Stomach (tissue), 9 donors: ENCODE results near the gene SLC2A4RG. TPM values are rescaled to one million over a fixed set of nuclear protein-coding genes. Genes with fewer than 3 reads are reported as not detected.

Experiments
- DNase-seq, 2 donors: peaks; one replicate each; pipeline versions ENCODE4 v3.0.0 to v3.0.0-alpha.2; 2013 to 2019
- H3K27ac ChIP-seq, 5 donors: fragments of 200-600 bp in 4 of 5; sonication (generic) in 4 of 5; one replicate each; pipeline ENCODE4 v1.5.1; 2013 to 2019; ENCODE audit warnings: mild to moderate bottlenecking in 1 of 5, moderate library complexity in 1 of 5
- H3K27me3 ChIP-seq, 3 donors: fragments of 200-600 bp; sonication (generic); one replicate each; pipeline ENCODE4 v1.5.1; 2017 to 2019; ENCODE audit warnings: mixed run types in 1 of 3
- H3K36me3 ChIP-seq, 4 donors: fragments of 200-600 bp; sonication (generic); 1 replicate in 3 of 4; 2 replicates in 1 of 4; pipeline ENCODE4 v1.5.1; 2016 to 2019
- H3K4me1 ChIP-seq, 4 donors: fragments of 200-600 bp; sonication (generic); one replicate each; pipeline ENCODE4 v1.5.1; 2016 to 2019
- H3K4me3 ChIP-seq, 4 donors: fragments of 200-600 bp; sonication (generic) in 3 of 4; one replicate each; pipeline ENCODE4 v1.5.1; 2016 to 2019; ENCODE audit warnings: mild to moderate bottlenecking in 1 of 4
- H3K9me3 ChIP-seq, 4 donors: fragments of 200-600 bp; sonication (generic); one replicate each; pipeline ENCODE4 v1.5.1; 2016 to 2019
- CTCF ChIP-seq, 7 experiments: fragments of 450-650 bp in 4 of 7; fragments of 200-600 bp in 3 of 7; sonication (generic) in 3 of 7; IDR thresholded peaks; one replicate each; pipeline ENCODE4 v1.5.1; 2016 to 2019; ENCODE audit warnings: antibody characterized with exemption in 7 of 7, control low read depth in 2 of 7, mild to moderate bottlenecking in 1 of 7
- EP300 ChIP-seq: sonication (generic); formaldehyde crosslinking; IDR thresholded peaks from one replicate; pipeline ENCODE4 v1.6.1; 2017; ENCODE audit warnings: antibody characterized with exemption
- POLR2A ChIP-seq, 4 donors: fragments of 450-650 bp; IDR thresholded peaks; one replicate each; pipeline ENCODE4 v1.6.1; 2016; ENCODE audit warnings: antibody characterized with exemption in 4 of 4, control low read depth in 2 of 4, mild to moderate bottlenecking in 1 of 4, moderate library complexity in 1 of 4
- POLR2AphosphoS5 ChIP-seq, 3 donors: sonication (generic); formaldehyde crosslinking; IDR thresholded peaks; one replicate each; pipeline ENCODE4 v1.6.1; 2016; ENCODE audit warnings: antibody characterized with exemption in 3 of 3
- WGBS, 5 donors: extraction: QIAGEN DNeasy Blood & Tissue Kit in 3 of 5; methylation state at CpG; one replicate each; pipeline versions ENCODE4 v1.1.5 to v1.1.7; 2013 to 2018; 5-methylcytosine and 5-hydroxymethylcytosine counted together
- intact Hi-C: fragments of 100-400 bp; cut with DNase I; formaldehyde crosslinking; loops from one replicate; pipeline ENCODE4 v1.15.1; 2023; ENCODE audit warnings: low total_unique reads
- polyA plus RNA-seq, 3 donors: library from polyadenylated mRNA; stranded (reverse); fragments of 200-250 nt; gene quantifications; one replicate each; pipeline ENCODE4 v1.2.3, GENCODE V29; 2013
- total RNA-seq, 5 donors: library from RNA; depleted of rRNA; stranded (reverse); fragments of >200 nt; gene quantifications; one replicate each; pipeline versions ENCODE4 v1.1.0 to v1.2.3, GENCODE V29; 2014 to 2016
- donor health status: healthy with polysubstance abuse.
- donor health status: Bipolar disorder and iron deficiency.
- donor health status: healthy.

Gene SLC2A4RG
- total and polyA plus RNA-seq, 8 donors = 7.1 to 76.9 (median 42.8) TPM

DNA sequence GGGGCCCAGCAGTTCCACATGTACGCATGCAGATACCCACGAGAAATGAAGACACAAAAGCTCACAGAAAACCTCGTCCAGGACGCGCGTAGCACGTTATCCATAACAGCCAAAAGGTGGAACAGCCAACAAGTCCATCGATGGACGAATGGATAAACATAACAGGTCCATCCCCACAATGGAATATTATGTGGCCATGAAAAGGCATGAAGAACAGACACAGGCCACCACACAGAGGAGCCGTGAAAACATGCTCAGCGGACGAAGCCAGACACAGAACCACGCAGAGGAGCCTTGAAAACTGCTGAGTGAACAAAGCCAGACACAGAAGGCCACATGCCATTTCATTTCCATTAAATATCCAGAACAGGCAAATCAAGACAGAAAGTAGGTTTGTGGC is 38.0 kb downstream of the SLC2A4RG start:
- H3K4me1 ChIP-seq = peaks cover 8 to 19% (median 13%) of the 10 kb centered on the region in 4 donors
- 93 to 96% (median 95%) methylated on average over 13 of the region's 13 CpGs for WGBS, 5 donors
- H3K27me3 ChIP-seq = peaks cover 0 to 13% (median 3%) of the 10 kb centered on the region in 3 donors
- H3K9me3 ChIP-seq = no peaks in the 10 kb centered on the region
- TF ChIP-seq CTCF (IDR thresholded peaks at IDR 0.05) = no peak
- TF ChIP-seq POLR2A (IDR thresholded peaks at IDR 0.05) = no peak
- TF ChIP-seq EP300 = no peak
- H3K27ac ChIP-seq = no peak overlapping the region
- H3K36me3 ChIP-seq = no peaks in the 10 kb centered on the region
- DNase-seq = no peak
- H3K4me3 ChIP-seq = no peak overlapping the region
- intact Hi-C loops = no loop called here

GRCh38 chr20:63778034-63778752 is 38.6 kb downstream of the SLC2A4RG start:
- no peak for DNase-seq
- Histone ChIP-seq H3K27ac (no peak overlapping the region), H3K27me3 (peaks cover 0 to 13% (median 3%) of the 10 kb centered on the region in 3 donors), H3K9me3 (no peaks in the 10 kb centered on the region), H3K4me3 (no peak overlapping the region), H3K36me3 (no peaks in the 10 kb centered on the region), H3K4me1 (peaks cover 8 to 17% (median 11%) of the 10 kb centered on the region in 4 donors)
- intact Hi-C loops = no loop called here
- no peak for TF ChIP-seq POLR2A (IDR thresholded peaks at IDR 0.05)
- TF ChIP-seq POLR2AphosphoS5 (IDR thresholded peaks at IDR 0.05) = no peak
- TF ChIP-seq EP300 = no peak
- TF ChIP-seq CTCF (IDR thresholded peaks at IDR 0.05) = no peak
- 48 to 58% (median 54%) methylated on average over 18 to 19 of the region's 19 CpGs for WGBS, 5 donors

DNA sequence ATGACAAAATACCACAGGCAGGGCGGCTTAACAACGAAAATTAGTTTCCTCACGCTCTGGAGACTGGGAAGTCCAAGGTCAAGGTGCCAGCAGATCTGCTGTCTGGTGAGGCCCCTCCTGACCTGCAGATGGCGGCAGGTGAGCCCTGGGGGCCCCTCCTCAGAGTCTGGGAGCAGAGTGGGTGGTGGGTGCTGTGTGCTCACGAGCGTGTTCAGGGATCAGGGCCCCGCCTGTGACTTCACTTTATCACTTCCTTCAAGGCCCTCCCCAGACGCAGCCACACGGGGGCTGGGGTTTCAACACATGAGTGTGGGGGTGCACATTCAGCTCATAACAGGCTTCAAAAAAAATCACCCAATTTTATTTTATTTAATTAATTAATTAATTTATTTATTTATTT is 39.3 kb downstream of the SLC2A4RG start:
- WGBS, 5 donors = 71 to 80% (median 74%) methylated on average over 9 of the region's 9 CpGs
- TF ChIP-seq EP300 = no peak
- H3K36me3 ChIP-seq = peaks cover 0 to 3% (median 0%) of the 10 kb centered on the region in 4 donors
- intact Hi-C loops = no loop called here
- H3K27ac ChIP-seq = no peak overlapping the region
- DNase-seq = no peak
- H3K4me1 ChIP-seq = peaks cover 8 to 15% (median 11%) of the 10 kb centered on the region in 4 donors
- no peaks in the 10 kb centered on the region for H3K9me3 ChIP-seq
- peaks cover 0 to 10% (median 3%) of the 10 kb centered on the region in 3 donors for H3K27me3 ChIP-seq
- H3K4me3 ChIP-seq = no peak overlapping the region

DNA sequence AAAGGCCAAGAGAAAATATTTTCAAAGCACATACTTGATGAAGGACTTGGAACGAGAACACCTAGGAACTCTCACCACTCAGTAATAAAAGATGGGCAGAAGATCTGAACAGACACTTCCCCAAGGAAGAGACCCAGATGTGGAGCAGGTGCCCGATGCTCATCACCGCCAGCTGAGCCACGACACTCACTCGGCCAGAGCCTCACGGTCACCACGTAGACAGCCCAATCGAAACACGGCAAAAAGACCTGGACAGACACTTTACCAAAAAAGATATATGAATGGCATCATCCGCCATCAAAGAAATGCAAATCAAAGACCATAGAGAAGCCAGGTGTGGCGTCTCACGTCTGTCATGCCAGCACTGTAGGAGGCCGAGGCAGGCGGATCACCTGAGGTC is 41.6 kb downstream of the SLC2A4RG start:
- H3K27me3 ChIP-seq = no peaks in the 10 kb centered on the region
- no peak for DNase-seq
- intact Hi-C loops = no loop called here
- peaks cover 0 to 3% (median under 1%) of the 10 kb centered on the region in 4 donors for H3K4me1 ChIP-seq
- no peak overlapping the region for H3K4me3 ChIP-seq
- 88 to 92% (median 91%) methylated on average over 14 of the region's 14 CpGs for WGBS, 5 donors
- no peaks in the 10 kb centered on the region for H3K9me3 ChIP-seq
- no peak overlapping the region for H3K27ac ChIP-seq
- TF ChIP-seq POLR2AphosphoS5 (IDR thresholded peaks at IDR 0.05) (no peak), POLR2A (IDR thresholded peaks at IDR 0.05) (no peak), CTCF (IDR thresholded peaks at IDR 0.05) (no peak), EP300 (no peak)
- H3K36me3 ChIP-seq = peaks cover 0 to 5% (median 0%) of the 10 kb centered on the region in 4 donors

- peaks cover 0 to 5% (median 0%) of the 10 kb centered on the region in 4 donors for H3K36me3 ChIP-seq
- intact Hi-C loops = no loop called here
- peaks cover 0 to 8% (median 3%) of the 10 kb centered on the region in 4 donors for H3K4me1 ChIP-seq
- WGBS, 5 donors = 59 to 73% (median 62%) methylated on average over 15 to 18 of the region's 18 CpGs
- no peak overlapping the region for H3K27ac ChIP-seq
- no peak for DNase-seq
- no peak for TF ChIP-seq CTCF (IDR thresholded peaks at IDR 0.05)
- TF ChIP-seq POLR2A (IDR thresholded peaks at IDR 0.05) = no peak
- no peak for TF ChIP-seq EP300
- no peaks in the 10 kb centered on the region for H3K9me3 ChIP-seq
- H3K27me3 ChIP-seq = no peaks in the 10 kb centered on the region
- no peak overlapping the region for H3K4me3 ChIP-seq
Observed at GRCh38 chr20:63782051-63782471, 42.5 kb downstream of the SLC2A4RG start.
